Dermis microvascular lymphatic vessel endothelial cell (primary cell): ENCODE data around the gene HOXB3. TPM values are rescaled to one million over a fixed set of nuclear protein-coding genes. Genes with fewer than 3 reads are reported as not detected.
A peak's percentile ranks its signal among the peaks of the same experiment; 100 is the strongest.

ENCODE experiments used
- DNase-seq, 2 donors: peaks; one replicate each; pipeline versions ENCODE4 v3.0.0 to v3.0.0-alpha.2; 2010; ENCODE audit warnings: low read depth in 2 of 2
- total RNA-seq: library from RNA; depleted of rRNA; stranded (reverse); fragments of >200 nt; gene quantifications from 2 replicates; pipeline ENCODE4 v1.2.1, GENCODE V29; 2014

The HOXB3 gene
- total RNA-seq, 1 donor from 2014 or later = 1.9 TPM

- DNase-seq = no peak
Measured at GRCh38 chr17:48588528-48588927, 1.5 kb downstream of the HOXB3 start.

- DNase-seq = no peak
Measured at GRCh38 chr17:48588074-48588415, 2.0 kb downstream of the HOXB3 start.

GRCh38 chr17:48587276-48588073, 2.6 kb downstream of the HOXB3 start:
- DNase-seq = peak in 1 of 2 donors; percentile 65

- no peak for DNase-seq
Measured at GRCh38 chr17:48586355-48587258, 3.4 kb downstream of the HOXB3 start.

- DNase-seq = no peak
Measured at GRCh38 chr17:48584223-48584741, 5.8 kb downstream of the HOXB3 start.

- no peak for DNase-seq
Measured at GRCh38 chr17:48583708-48584222, 6.3 kb downstream of the HOXB3 start.

GRCh38 chr17:48582750-48583069, 7.3 kb downstream of the HOXB3 start:
- no peak for DNase-seq

GRCh38 chr17:48579760-48580554, 10.1 kb downstream of the HOXB3 start:
- no peak for DNase-seq

- DNase-seq = no peak
Measured at GRCh38 chr17:48579471-48579759, 10.6 kb downstream of the HOXB3 start.

- DNase-seq = peak in 1 of 2 donors; percentile 56
Measured at GRCh38 chr17:48578616-48579470, 11.2 kb downstream of the HOXB3 start.

GRCh38 chr17:48577946-48578615, 12.0 kb downstream of the HOXB3 start, which contains the start of gene HOXB4:
Gene HOXB4, minus strand, starts transcription at chr17:48578350. Its CDS starts 31 bp downstream, at chr17:48578319.
- DNase-seq = peak; percentile 52 to 89

GRCh38 chr17:48577330-48577945, 12.6 kb downstream of the HOXB3 start:
- no peak for DNase-seq

GRCh38 chr17:48576479-48577309, 13.3 kb downstream of the HOXB3 start:
- no peak for DNase-seq

GRCh38 chr17:48575673-48576478, 14.2 kb downstream of the HOXB3 start:
- no peak for DNase-seq

GRCh38 chr17:48575066-48575582, 14.9 kb downstream of the HOXB3 start:
- DNase-seq = no peak

GRCh38 chr17:48574505-48575065, 15.5 kb downstream of the HOXB3 start:
- no peak for DNase-seq

- DNase-seq = no peak
Measured at GRCh38 chr17:48571826-48572417, 18.1 kb downstream of the HOXB3 start.
